Osteocyte (in vitro differentiated cells): ENCODE data around the gene UMODL1. TPM values are rescaled to one million over a fixed set of nuclear protein-coding genes. Genes with fewer than 3 reads are reported as not detected.
"Not testable (repeated sequence)": the region's sequence is repeated elsewhere in the genome, so short reads cannot be mapped to it uniquely, and the experiment has no call there.

ENCODE experiments used
- DNase-seq: peaks from one replicate; pipeline ENCODE4 v3.0.0; 2021; ENCODE audit warnings: mixed read lengths; ENCODE audit not compliant: unreplicated experiment; ENCODE audit errors: extremely low spot score
- H3K27ac Mint-ChIP-seq: one replicate; pipeline ENCODE4 v1.8.0; 2021; ENCODE audit warnings: mild to moderate bottlenecking, mixed read lengths; ENCODE audit not compliant: unreplicated experiment
- H3K27me3 Mint-ChIP-seq: one replicate; pipeline ENCODE4 v1.8.0; 2021; ENCODE audit warnings: mixed read lengths; ENCODE audit not compliant: unreplicated experiment
- H3K36me3 Mint-ChIP-seq: one replicate; pipeline ENCODE4 v1.8.0; 2021; ENCODE audit warnings: mixed read lengths; ENCODE audit not compliant: unreplicated experiment
- H3K4me1 Mint-ChIP-seq: one replicate; pipeline ENCODE4 v1.8.0; 2021; ENCODE audit warnings: mixed read lengths; ENCODE audit not compliant: unreplicated experiment
- H3K4me3 Mint-ChIP-seq: one replicate; pipeline ENCODE4 v1.8.0; 2021; ENCODE audit warnings: mild to moderate bottlenecking, moderate library complexity, mixed read lengths; ENCODE audit not compliant: unreplicated experiment
- H3K9me3 Mint-ChIP-seq: one replicate; pipeline ENCODE4 v1.8.0; 2021; ENCODE audit warnings: mixed read lengths; ENCODE audit not compliant: unreplicated experiment
- CTCF ChIP-seq: fragments of 200-600 bp; sonication (generic); IDR thresholded peaks from 2 replicates; pipeline ENCODE4 v1.5.0; 2021; ENCODE audit warnings: antibody characterized with exemption, mild to moderate bottlenecking, moderate library complexity
- total RNA-seq: library from RNA; stranded (reverse); gene quantifications from 2 replicates; pipeline ENCODE4 v1.2.1, GENCODE V29; 2021

The UMODL1 gene
- total RNA-seq, 1 donor from 2014 or later, result not detected

DNA sequence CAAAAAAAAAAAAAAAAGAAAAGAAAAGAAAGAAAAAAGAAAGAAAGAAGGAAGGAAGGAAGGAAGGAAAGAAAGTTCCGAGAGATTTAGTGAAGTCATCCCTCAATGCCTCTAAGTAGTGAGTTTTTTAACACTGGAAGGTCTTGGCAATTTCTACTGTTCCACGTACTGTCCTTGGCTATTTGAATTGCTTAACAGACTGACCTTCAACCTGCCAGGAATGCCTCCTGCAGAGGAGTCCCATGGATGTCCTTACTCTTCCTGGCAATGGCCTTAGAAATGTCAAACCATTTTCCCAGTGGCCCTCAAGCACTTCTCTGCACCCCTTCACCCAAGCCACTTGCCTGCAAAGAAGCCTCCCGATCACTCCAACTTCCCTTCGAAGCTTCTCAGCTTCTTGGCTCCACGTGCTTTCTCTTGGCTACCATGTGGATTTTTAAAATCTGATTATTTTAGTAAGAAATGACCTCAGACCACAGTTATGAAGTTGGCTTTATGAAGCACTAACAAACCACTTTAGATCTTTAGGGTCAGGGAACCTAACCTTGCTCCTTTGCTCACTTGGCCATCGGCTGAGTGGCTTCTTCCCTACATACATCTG, 104.1 kb downstream of the UMODL1 start:
- no peak overlapping the region for H3K27ac Mint-ChIP-seq
- no peaks in the 10 kb centered on the region for H3K9me3 Mint-ChIP-seq
- TF ChIP-seq CTCF, result no peak
- no peak overlapping the region for H3K4me3 Mint-ChIP-seq
- H3K27me3 Mint-ChIP-seq, result peaks cover 53% of the 10 kb centered on the region
- H3K36me3 Mint-ChIP-seq, result no peaks in the 10 kb centered on the region
- H3K4me1 Mint-ChIP-seq, result peaks cover 1% of the 10 kb centered on the region
- no peak for DNase-seq

DNA sequence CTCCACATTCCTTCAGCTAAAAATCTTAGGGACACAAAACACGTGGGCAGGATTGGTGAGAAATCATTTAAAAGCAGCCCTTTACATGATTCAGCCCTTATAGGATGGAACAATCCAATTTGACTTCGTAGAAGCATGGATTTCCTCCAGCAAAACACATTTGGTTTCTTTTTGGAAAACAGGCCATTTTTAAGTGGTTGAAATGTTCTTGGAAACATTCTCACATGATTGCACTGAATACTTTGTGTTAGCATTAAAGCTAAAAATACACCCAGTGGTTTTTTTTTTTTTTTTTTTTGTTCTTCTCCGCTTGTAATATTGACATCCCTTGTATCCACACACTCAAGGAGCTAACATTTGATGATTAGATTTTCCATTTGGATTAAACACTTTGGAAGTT, 105.7 kb downstream of the UMODL1 start:
- Mint-ChIP-seq H3K4me3 (no peak overlapping the region), H3K4me1 (peaks cover 1% of the 10 kb centered on the region), H3K9me3 (no peaks in the 10 kb centered on the region), H3K27me3 (peaks cover 59% of the 10 kb centered on the region), H3K27ac (no peak overlapping the region), H3K36me3 (no peaks in the 10 kb centered on the region)
- no peak for DNase-seq
- no peak for TF ChIP-seq CTCF

DNA sequence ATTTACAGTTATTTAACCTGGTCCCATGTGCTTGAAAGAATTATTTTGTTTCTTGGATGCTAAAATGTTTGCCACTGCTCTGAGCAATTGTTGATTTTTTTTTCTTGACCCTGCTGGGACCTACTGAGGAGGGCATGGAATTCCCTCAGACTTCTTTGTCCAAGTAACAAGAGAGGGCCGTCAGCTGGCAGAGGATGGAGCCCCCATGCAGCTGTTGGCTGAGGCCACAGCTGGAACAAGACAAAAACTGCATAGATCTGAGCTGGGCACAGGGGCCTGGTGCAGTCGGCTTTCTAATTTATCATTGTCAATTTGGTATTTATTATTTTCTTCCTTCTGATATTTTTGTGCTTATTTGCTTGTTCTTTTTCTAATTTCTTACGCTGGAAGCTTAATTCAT, 108.2 kb downstream of the UMODL1 start:
- H3K27ac Mint-ChIP-seq, result no peak overlapping the region
- H3K4me3 Mint-ChIP-seq, result no peak overlapping the region
- H3K4me1 Mint-ChIP-seq, result peaks cover 1% of the 10 kb centered on the region
- DNase-seq, result no peak
- no peaks in the 10 kb centered on the region for H3K9me3 Mint-ChIP-seq
- H3K27me3 Mint-ChIP-seq, result peaks cover 56% of the 10 kb centered on the region
- H3K36me3 Mint-ChIP-seq, result no peaks in the 10 kb centered on the region
- no peak for TF ChIP-seq CTCF

DNA sequence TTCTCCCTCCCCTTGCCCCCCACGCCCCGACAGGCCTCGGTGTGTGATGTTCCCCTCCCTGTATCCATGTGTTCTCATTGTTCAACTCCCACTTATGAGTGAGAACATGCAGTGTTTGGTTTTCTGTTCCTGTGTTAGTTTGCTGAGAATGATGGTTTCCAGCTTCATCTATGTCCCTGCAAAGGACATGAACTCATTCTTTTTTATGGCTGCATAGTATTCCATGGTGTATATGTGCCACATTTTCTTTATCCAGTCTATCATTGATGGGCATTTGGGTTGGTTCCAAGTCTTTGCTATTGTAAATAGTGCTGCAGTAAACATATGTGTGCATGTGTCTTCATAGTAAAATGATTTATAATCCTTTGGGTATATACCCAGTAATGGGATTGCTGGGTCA, 108.9 kb downstream of the UMODL1 start:
- not testable (repeated sequence) for H3K4me3 Mint-ChIP-seq, H3K4me1 Mint-ChIP-seq, DNase-seq, H3K9me3 Mint-ChIP-seq, H3K36me3 Mint-ChIP-seq, H3K27ac Mint-ChIP-seq
- H3K27me3 Mint-ChIP-seq, result peaks cover 54% of the 10 kb centered on the region

- no peak for TF ChIP-seq CTCF
- Mint-ChIP-seq H3K27me3 (peaks cover 39% of the 10 kb centered on the region), H3K4me1 (no peaks in the 10 kb centered on the region), H3K36me3 (no peaks in the 10 kb centered on the region), H3K9me3 (no peaks in the 10 kb centered on the region), H3K27ac (no peak overlapping the region), H3K4me3 (no peak overlapping the region)
- DNase-seq, result peak; percentile 69
Measured at GRCh38 chr21:42182713-42183371, 111.7 kb downstream of the UMODL1 start.
